ENCODE results near the gene NSD1. TPM values are rescaled to one million over a fixed set of nuclear protein-coding genes. Genes with fewer than 3 reads are reported as not detected.

NSD1 gene
- total and polyA plus RNA-seq, 9 of the 15 experiments (the other 6 are each of a cell fraction or from before 2014, with no cell fraction given): 3.8 to 51.0 (median 24.7) TPM

GRCh38 chr5:177271113-177271512 is 137.5 kb downstream of the NSD1 start:
- intact Hi-C loops (cut with micrococcal nuclease) (no loop called here), in situ Hi-C loops (cut with MboI) (no loop called here)
- no TSS peak for BruUV-seq (replicated peaks)
- H2AFZ ChIP-seq (ENCODE audit: low read depth, low read length): no peak overlapping the region
- no peak overlapping the region for H3K27ac ChIP-seq (ENCODE audit: extremely low read depth, low read depth, low read length)
- H3K9me1 ChIP-seq (ENCODE audit: control insufficient read depth, insufficient read depth, low read length): no peaks in the 10 kb centered on the region
- H3K9me3 ChIP-seq (replicated peaks; ENCODE audit: control insufficient read depth, insufficient read depth, low read depth, low read length): no peaks in the 10 kb centered on the region
- TF ChIP-seq SAFB2 (IDR thresholded peaks at IDR 0.05; ENCODE audit: borderline replicate concordance, low read depth, low read length, severe bottlenecking) (no peak), MNT (conservative IDR thresholded peaks at IDR 0.05) (no peak)
- no peaks in the 10 kb centered on the region for H3K4me1 ChIP-seq (replicated peaks in 1 of 2; ENCODE audit: control insufficient read depth in 2 of 2, insufficient read depth in 2 of 2, low read length in 2 of 2)
- no peak for DNase-seq (ENCODE audit: extremely low read depth in 1 of 4, low spot score in 3 of 4)
- ChIA-PET POLR2A (interaction anchor here (0.7 to 1.1 kb wide), 2 partner anchors 9 to 23 kb away, joined by 3 read pairs; no protein-coding TSS in a partner anchor), CTCF (ENCODE audit: low intra/inter-chr PET ratio) (no interaction called here)
- no peak overlapping the region for H3K4me2 ChIP-seq (ENCODE audit: insufficient read depth, low read length)
- no peaks in the 10 kb centered on the region for H3K79me2 ChIP-seq (ENCODE audit: control insufficient read depth, insufficient read depth, low read length)
- H3K36me3 ChIP-seq (ENCODE audit: control insufficient read depth, insufficient read depth, low read length): peaks cover 79% of the 10 kb centered on the region
- 97% methylated on average over 4 of the region's 4 CpGs for WGBS (ENCODE audit: insufficient coverage, low coverage, missing lambda C conversion rate)
- no peaks in the 10 kb centered on the region for H3K27me3 ChIP-seq (ENCODE audit: control insufficient read depth in 2 of 2, insufficient read depth in 2 of 2, low read length in 2 of 2)
- H4K20me1 ChIP-seq (replicated peaks; ENCODE audit: control insufficient read depth, insufficient read depth, low read length): no peaks in the 10 kb centered on the region
- H3K4me3 ChIP-seq: no peak overlapping the region
- no peak for FAIRE-seq
- no peak for ATAC-seq
- H3K9ac ChIP-seq (ENCODE audit: insufficient read depth in 1 of 2, low read depth in 2 of 2, low read length in 2 of 2): no peak overlapping the region

- peaks cover 74% of the 10 kb centered on the region for H3K36me3 ChIP-seq (ENCODE audit: control insufficient read depth, insufficient read depth, low read length)
- H4K20me1 ChIP-seq (replicated peaks; ENCODE audit: control insufficient read depth, insufficient read depth, low read length): no peaks in the 10 kb centered on the region
- no peak for DNase-seq (ENCODE audit: extremely low read depth in 1 of 4, low spot score in 3 of 4)
- no peak for FAIRE-seq
- ChIA-PET POLR2A (no interaction called here), CTCF (ENCODE audit: low intra/inter-chr PET ratio) (no interaction called here)
- no peak overlapping the region for H2AFZ ChIP-seq (ENCODE audit: low read depth, low read length)
- H3K27ac ChIP-seq (ENCODE audit: extremely low read depth, low read depth, low read length): no peak overlapping the region
- H3K4me2 ChIP-seq (ENCODE audit: insufficient read depth, low read length): no peak overlapping the region
- in situ Hi-C loops (cut with MboI): no loop called here
- H3K9ac ChIP-seq (ENCODE audit: insufficient read depth in 1 of 2, low read depth in 2 of 2, low read length in 2 of 2): no peak overlapping the region
- H3K4me1 ChIP-seq (replicated peaks in 1 of 2; ENCODE audit: control insufficient read depth in 2 of 2, insufficient read depth in 2 of 2, low read length in 2 of 2): no peaks in the 10 kb centered on the region
- H3K4me3 ChIP-seq: no peak overlapping the region
- 97% methylated on average over 6 of the region's 6 CpGs for WGBS (ENCODE audit: insufficient coverage, low coverage, missing lambda C conversion rate)
- no peaks in the 10 kb centered on the region for H3K9me3 ChIP-seq (replicated peaks; ENCODE audit: control insufficient read depth, insufficient read depth, low read depth, low read length)
- no TSS peak for BruUV-seq (replicated peaks)
- intact Hi-C loops (cut with micrococcal nuclease): no loop called here
- no peaks in the 10 kb centered on the region for H3K27me3 ChIP-seq (ENCODE audit: control insufficient read depth in 2 of 2, insufficient read depth in 2 of 2, low read length in 2 of 2)
- no peaks in the 10 kb centered on the region for H3K9me1 ChIP-seq (ENCODE audit: control insufficient read depth, insufficient read depth, low read length)
- H3K79me2 ChIP-seq (ENCODE audit: control insufficient read depth, insufficient read depth, low read length): no peaks in the 10 kb centered on the region
- ATAC-seq: no peak
- TF ChIP-seq ZMIZ1 (IDR thresholded peaks at IDR 0.05; ENCODE audit: low read depth in 2 of 2, low read length in 2 of 2): no peak
- no peak for TF ChIP-seq POLR2AphosphoS5 (IDR thresholded peaks at IDR 0.05; ENCODE audit: control insufficient read depth, insufficient read depth, low read depth, low read length)
- no peak for TF ChIP-seq ZNF263 (CRISPR knock-in tag; IDR thresholded peaks at IDR 0.05; ENCODE audit: borderline replicate concordance)
- no peak for TF ChIP-seq ZZZ3 (IDR thresholded peaks at IDR 0.05)
- no peak for TF ChIP-seq ZBTB33 (CRISPR knock-in tag; IDR thresholded peaks at IDR 0.05)
Measured at GRCh38 chr5:177275883-177276282, 142.3 kb downstream of the NSD1 start.

Measured in K562 (cell line).